ENCODE measurements around the gene B3GALT6.

B3GALT6 gene

GRCh38 chr1:1264026-1264425 lies 32.0 kb downstream of the B3GALT6 start:
- H3K36me3 ChIP-seq (ENCODE audit: control insufficient read depth in 1 of 2, insufficient read depth in 2 of 2, low read length in 2 of 2): peaks cover 27 to 61% of the 10 kb centered on the region in 2 donors
- H3K27ac ChIP-seq (ENCODE audit: low read length): no peak overlapping the region
- no peak overlapping the region for H3K4me3 ChIP-seq (ENCODE audit: low read depth in 1 of 2, low read length in 2 of 2)
- no peaks in the 10 kb centered on the region for H3K4me1 ChIP-seq (ENCODE audit: control insufficient read depth in 1 of 2, insufficient read depth in 2 of 2, low read length in 2 of 2)
- no peaks in the 10 kb centered on the region for H3K27me3 ChIP-seq (ENCODE audit: low read depth, low read length)
- H3K9me3 ChIP-seq (ENCODE audit: control insufficient read depth in 1 of 2, low read length in 2 of 2): no peaks in the 10 kb centered on the region

DNA sequence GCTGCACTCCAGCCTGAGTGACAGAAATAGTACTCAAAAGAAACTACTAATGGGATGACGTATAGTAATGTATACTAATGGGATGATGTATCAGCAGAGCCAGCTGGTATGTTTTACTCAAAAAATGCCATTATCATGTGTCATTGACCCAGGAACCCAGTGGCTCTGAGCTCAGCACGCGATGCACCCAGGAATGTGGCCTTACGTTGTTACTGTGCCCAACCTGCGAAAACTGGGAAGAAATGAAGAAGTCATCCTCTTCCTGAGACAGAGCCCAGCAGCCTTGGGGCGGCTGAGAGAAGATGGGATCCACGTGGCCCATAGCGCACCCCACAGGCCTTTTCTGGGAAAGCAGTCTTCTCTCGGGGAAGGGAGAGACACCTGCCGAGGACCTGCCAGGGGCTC lies 32.8 kb downstream of the B3GALT6 start:
- peaks cover 24 to 57% of the 10 kb centered on the region in 2 donors for H3K36me3 ChIP-seq (ENCODE audit: control insufficient read depth in 1 of 2, insufficient read depth in 2 of 2, low read length in 2 of 2)

GRCh38 chr1:1267488-1268283 lies 35.6 kb downstream of the B3GALT6 start:
- peaks cover 19 to 25% of the 10 kb centered on the region in 2 donors for H3K4me1 ChIP-seq (ENCODE audit: control insufficient read depth in 1 of 2, insufficient read depth in 2 of 2, low read length in 2 of 2)
- H3K9me3 ChIP-seq (ENCODE audit: control insufficient read depth in 1 of 2, low read length in 2 of 2): no peaks in the 10 kb centered on the region
- no peaks in the 10 kb centered on the region for H3K27me3 ChIP-seq (ENCODE audit: low read depth, low read length)
- H3K27ac ChIP-seq (ENCODE audit: low read length): no peak overlapping the region
- no peak overlapping the region for H3K4me3 ChIP-seq (ENCODE audit: low read depth in 1 of 2, low read length in 2 of 2)
- peaks cover 17 to 35% of the 10 kb centered on the region in 2 donors for H3K36me3 ChIP-seq (ENCODE audit: control insufficient read depth in 1 of 2, insufficient read depth in 2 of 2, low read length in 2 of 2)

More for the DNA sequence above, 32.8 kb downstream of the B3GALT6 start:
- H3K4me3 ChIP-seq (ENCODE audit: low read depth in 1 of 2, low read length in 2 of 2): no peak overlapping the region
- no peaks in the 10 kb centered on the region for H3K9me3 ChIP-seq (ENCODE audit: control insufficient read depth in 1 of 2, low read length in 2 of 2)
- H3K27me3 ChIP-seq (ENCODE audit: low read depth, low read length): no peaks in the 10 kb centered on the region
- H3K27ac ChIP-seq (ENCODE audit: low read length): no peak overlapping the region
- H3K4me1 ChIP-seq (ENCODE audit: control insufficient read depth in 1 of 2, insufficient read depth in 2 of 2, low read length in 2 of 2): no peaks in the 10 kb centered on the region

DNA sequence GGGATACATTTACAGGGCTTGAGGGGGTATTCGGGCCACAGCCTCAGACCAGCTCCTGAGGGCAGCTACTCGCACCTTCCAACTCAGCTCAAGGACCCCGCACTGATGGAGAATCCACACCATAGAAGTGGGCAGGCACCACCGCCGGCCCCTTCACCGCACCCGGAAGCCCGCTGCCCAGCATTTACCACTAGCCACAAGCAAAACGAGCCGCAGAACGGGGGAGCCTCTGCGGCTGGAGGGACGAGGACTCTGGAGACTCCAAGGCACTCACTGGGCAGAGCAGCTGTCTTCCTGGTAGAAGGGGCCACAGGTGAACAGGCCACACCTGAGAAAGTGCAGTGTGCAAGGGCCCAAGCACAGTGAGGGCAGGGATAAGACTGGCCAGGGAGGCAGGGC lies 36.2 kb downstream of the B3GALT6 start:
- Histone ChIP-seq H3K4me3 (ENCODE audit: low read depth in 1 of 2, low read length in 2 of 2) (no peak overlapping the region), H3K4me1 (ENCODE audit: control insufficient read depth in 1 of 2, insufficient read depth in 2 of 2, low read length in 2 of 2) (peaks cover 19 to 29% of the 10 kb centered on the region in 2 donors), H3K36me3 (ENCODE audit: control insufficient read depth in 1 of 2, insufficient read depth in 2 of 2, low read length in 2 of 2) (peaks cover 11 to 29% of the 10 kb centered on the region in 2 donors), H3K27ac (ENCODE audit: low read length) (no peak overlapping the region), H3K9me3 (ENCODE audit: control insufficient read depth in 1 of 2, low read length in 2 of 2) (no peaks in the 10 kb centered on the region), H3K27me3 (ENCODE audit: low read depth, low read length) (no peaks in the 10 kb centered on the region)

DNA sequence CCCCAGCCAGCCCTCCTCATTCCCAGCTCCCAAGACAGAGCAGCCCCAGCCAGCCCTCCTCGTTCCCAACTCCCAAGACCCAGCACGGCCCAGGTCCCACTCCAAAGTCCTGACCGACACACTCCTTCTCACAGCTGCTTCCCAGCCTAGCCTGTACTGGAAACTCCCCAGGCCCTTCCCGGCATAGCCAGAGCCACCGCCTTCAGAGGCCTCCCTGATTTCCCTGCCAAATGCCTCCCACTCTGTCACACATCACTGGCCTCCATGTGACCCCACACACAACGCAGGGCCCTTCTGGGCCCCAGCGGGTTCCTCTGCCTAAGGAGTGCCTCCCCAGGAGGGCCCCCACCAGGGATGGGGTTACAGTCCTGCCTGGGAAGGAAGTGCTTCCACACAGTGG lies 38.8 kb downstream of the B3GALT6 start:
- Histone ChIP-seq H3K27me3 (ENCODE audit: low read depth, low read length) (no peaks in the 10 kb centered on the region), H3K9me3 (ENCODE audit: control insufficient read depth in 1 of 2, low read length in 2 of 2) (no peaks in the 10 kb centered on the region), H3K27ac (ENCODE audit: low read length) (no peak overlapping the region), H3K4me3 (ENCODE audit: low read depth in 1 of 2, low read length in 2 of 2) (peak overlapping the region; percentile 5 to 26), H3K4me1 (ENCODE audit: control insufficient read depth in 1 of 2, insufficient read depth in 2 of 2, low read length in 2 of 2) (peaks cover 19 to 36% of the 10 kb centered on the region in 2 donors), H3K36me3 (ENCODE audit: control insufficient read depth in 1 of 2, insufficient read depth in 2 of 2, low read length in 2 of 2) (peaks cover 7 to 11% of the 10 kb centered on the region in 2 donors)

- no peaks in the 10 kb centered on the region for H3K27me3 ChIP-seq (ENCODE audit: low read depth, low read length)
- peaks cover 19 to 36% of the 10 kb centered on the region in 2 donors for H3K4me1 ChIP-seq (ENCODE audit: control insufficient read depth in 1 of 2, insufficient read depth in 2 of 2, low read length in 2 of 2)
- H3K36me3 ChIP-seq (ENCODE audit: control insufficient read depth in 1 of 2, insufficient read depth in 2 of 2, low read length in 2 of 2): peaks cover 1 to 2% of the 10 kb centered on the region in 2 donors
- H3K9me3 ChIP-seq (ENCODE audit: control insufficient read depth in 1 of 2, low read length in 2 of 2): no peaks in the 10 kb centered on the region
- peak overlapping the region; percentile 78 to 97 for H3K4me3 ChIP-seq (ENCODE audit: low read depth in 1 of 2, low read length in 2 of 2)
- peak overlapping the region; percentile 69 for H3K27ac ChIP-seq (ENCODE audit: low read length)
These were observed 40.5 kb downstream of the B3GALT6 start for GRCh38 chr1:1272341-1273208.

- H3K36me3 ChIP-seq (ENCODE audit: control insufficient read depth in 1 of 2, insufficient read depth in 2 of 2, low read length in 2 of 2): no peaks in the 10 kb centered on the region
- H3K4me3 ChIP-seq (ENCODE audit: low read depth in 1 of 2, low read length in 2 of 2): peak overlapping the region; percentile 78 to 97
- H3K9me3 ChIP-seq (ENCODE audit: control insufficient read depth in 1 of 2, low read length in 2 of 2): no peaks in the 10 kb centered on the region
- peaks cover 19 to 36% of the 10 kb centered on the region in 2 donors for H3K4me1 ChIP-seq (ENCODE audit: control insufficient read depth in 1 of 2, insufficient read depth in 2 of 2, low read length in 2 of 2)
- no peaks in the 10 kb centered on the region for H3K27me3 ChIP-seq (ENCODE audit: low read depth, low read length)
- peak overlapping the region; percentile 69 for H3K27ac ChIP-seq (ENCODE audit: low read length)
These were observed 41.1 kb downstream of the B3GALT6 start for GRCh38 chr1:1273209-1273511.

GRCh38 chr1:1273512-1274298 lies 41.7 kb downstream of the B3GALT6 start, which contains the start of gene UBE2J2:
Gene UBE2J2 (minus strand): TSS chr1:1273854. CDS start chr1:1267992, 5,862 bp downstream.
- peak within 1 kb of the TSS; percentile 69 for H3K27ac ChIP-seq (ENCODE audit: low read length)
- no peaks in the 10 kb centered on the region for H3K36me3 ChIP-seq (ENCODE audit: control insufficient read depth in 1 of 2, insufficient read depth in 2 of 2, low read length in 2 of 2)

DNA sequence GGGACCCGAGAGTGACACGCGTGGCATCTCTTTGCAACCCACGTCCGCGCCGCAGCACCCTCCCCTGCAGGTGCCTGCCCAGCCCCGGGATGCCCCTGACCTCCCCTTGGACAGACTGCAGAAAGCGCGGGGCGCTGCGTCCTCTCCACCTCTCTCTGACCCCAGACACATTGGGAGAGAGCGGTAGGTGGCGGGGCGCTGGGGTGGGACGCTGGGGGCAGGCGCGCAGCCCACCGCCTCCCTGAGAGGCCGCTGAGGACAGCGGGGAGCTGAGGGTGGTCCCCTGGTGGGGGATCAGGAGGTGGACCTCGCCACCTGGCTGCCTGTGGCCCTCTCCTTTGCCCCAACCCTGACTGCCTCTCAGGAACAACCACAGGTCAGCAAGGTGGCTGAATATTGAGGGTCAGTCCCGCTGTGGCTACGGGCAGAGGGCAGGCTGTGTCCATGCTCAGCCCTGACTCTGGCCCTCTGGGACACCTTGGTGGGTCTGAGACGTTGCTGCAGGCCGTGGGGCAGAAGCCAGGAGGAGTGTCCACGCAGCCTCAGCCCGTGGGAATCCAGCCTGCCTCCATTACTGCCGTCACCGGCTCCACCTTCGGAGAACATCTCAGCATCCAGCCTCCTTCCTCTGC lies 42.4 kb downstream of the B3GALT6 start:
- H3K4me3 ChIP-seq (ENCODE audit: low read depth in 1 of 2, low read length in 2 of 2): peak overlapping the region; percentile 53 to 97
- H3K27ac ChIP-seq (ENCODE audit: low read length): no peak overlapping the region
- H3K9me3 ChIP-seq (ENCODE audit: control insufficient read depth in 1 of 2, low read length in 2 of 2): no peaks in the 10 kb centered on the region
- H3K27me3 ChIP-seq (ENCODE audit: low read depth, low read length): no peaks in the 10 kb centered on the region
- peaks cover 19 to 36% of the 10 kb centered on the region in 2 donors for H3K4me1 ChIP-seq (ENCODE audit: control insufficient read depth in 1 of 2, insufficient read depth in 2 of 2, low read length in 2 of 2)
- no peaks in the 10 kb centered on the region for H3K36me3 ChIP-seq (ENCODE audit: control insufficient read depth in 1 of 2, insufficient read depth in 2 of 2, low read length in 2 of 2)

More at GRCh38 chr1:1273512-1274298, 41.7 kb downstream of the B3GALT6 start, which contains the start of gene UBE2J2:
- H3K9me3 ChIP-seq (ENCODE audit: control insufficient read depth in 1 of 2, low read length in 2 of 2): no peaks in the 10 kb centered on the region
- H3K27me3 ChIP-seq (ENCODE audit: low read depth, low read length): no peaks in the 10 kb centered on the region
- peaks cover 19 to 36% of the 10 kb centered on the region in 2 donors for H3K4me1 ChIP-seq (ENCODE audit: control insufficient read depth in 1 of 2, insufficient read depth in 2 of 2, low read length in 2 of 2)
- peak within 1 kb of the TSS; percentile 78 to 97 for H3K4me3 ChIP-seq (ENCODE audit: low read depth in 1 of 2, low read length in 2 of 2)

DNA sequence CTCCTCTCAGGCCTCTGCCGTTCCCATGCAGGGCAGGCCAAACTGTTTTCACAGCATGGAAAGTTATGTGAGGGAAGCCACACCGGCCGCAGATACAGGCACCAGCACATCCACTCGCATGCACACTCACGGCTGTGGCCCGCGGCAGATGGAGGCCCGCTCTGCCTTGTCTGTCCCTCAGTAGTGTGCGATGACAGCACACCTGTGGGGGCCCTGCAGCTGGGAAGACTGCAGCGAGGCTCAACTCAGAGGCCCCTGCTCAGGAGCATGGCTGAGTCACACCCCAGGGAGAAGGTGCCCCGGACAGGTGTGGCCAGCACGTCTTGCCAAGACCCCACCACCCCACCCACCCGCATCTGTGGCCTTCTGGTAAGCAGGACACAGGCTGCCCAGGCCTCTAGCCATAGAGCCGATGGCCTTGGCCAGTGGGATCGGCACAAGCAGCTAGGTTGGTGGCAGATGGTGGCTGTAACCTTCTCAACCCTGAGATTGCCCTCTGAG lies 42.9 kb downstream of the B3GALT6 start:
- H3K27me3 ChIP-seq (ENCODE audit: low read depth, low read length): no peaks in the 10 kb centered on the region
- no peaks in the 10 kb centered on the region for H3K36me3 ChIP-seq (ENCODE audit: control insufficient read depth in 1 of 2, insufficient read depth in 2 of 2, low read length in 2 of 2)
- H3K9me3 ChIP-seq (ENCODE audit: control insufficient read depth in 1 of 2, low read length in 2 of 2): no peaks in the 10 kb centered on the region
- H3K4me3 ChIP-seq (ENCODE audit: low read depth in 1 of 2, low read length in 2 of 2): peak overlapping the region in 1 of 2 donors; percentile 97
- no peak overlapping the region for H3K27ac ChIP-seq (ENCODE audit: low read length)
- H3K4me1 ChIP-seq (ENCODE audit: control insufficient read depth in 1 of 2, insufficient read depth in 2 of 2, low read length in 2 of 2): peaks cover 19 to 36% of the 10 kb centered on the region in 2 donors
